HG02884 (cell line): ENCODE results near the gene RAI1.

Experiments used
- ATAC-seq: cut with Tn5 transposase; IDR thresholded peaks from one replicate; pipeline ENCODE4 v1.9.1; 2021; ENCODE audit warnings: mild to moderate bottlenecking, moderate library complexity; ENCODE audit not compliant: unreplicated experiment

The RAI1 gene

DNA sequence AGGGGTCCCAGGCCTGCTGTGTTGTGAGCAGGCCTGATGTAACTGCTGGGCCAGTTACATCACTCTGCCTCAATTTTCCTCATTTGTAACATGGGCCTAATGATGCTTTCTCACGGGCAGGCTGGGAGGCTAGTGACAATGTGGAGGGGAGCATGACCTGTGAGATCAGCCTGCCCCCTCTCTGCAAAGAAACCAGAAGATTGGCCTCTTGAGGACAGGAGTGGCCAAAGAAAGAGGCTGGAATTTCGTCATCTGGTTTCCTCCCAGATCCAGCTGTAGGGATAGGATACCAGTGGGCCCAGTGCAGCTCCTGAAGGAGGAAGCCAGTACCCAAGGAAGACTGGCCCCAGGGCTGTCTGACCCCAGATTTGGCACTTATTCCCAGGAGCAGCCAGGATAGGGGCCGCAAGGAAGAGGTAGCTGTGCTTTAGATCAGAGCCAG, 156.1 kb downstream of the RAI1 start:
- ATAC-seq: no peak

DNA sequence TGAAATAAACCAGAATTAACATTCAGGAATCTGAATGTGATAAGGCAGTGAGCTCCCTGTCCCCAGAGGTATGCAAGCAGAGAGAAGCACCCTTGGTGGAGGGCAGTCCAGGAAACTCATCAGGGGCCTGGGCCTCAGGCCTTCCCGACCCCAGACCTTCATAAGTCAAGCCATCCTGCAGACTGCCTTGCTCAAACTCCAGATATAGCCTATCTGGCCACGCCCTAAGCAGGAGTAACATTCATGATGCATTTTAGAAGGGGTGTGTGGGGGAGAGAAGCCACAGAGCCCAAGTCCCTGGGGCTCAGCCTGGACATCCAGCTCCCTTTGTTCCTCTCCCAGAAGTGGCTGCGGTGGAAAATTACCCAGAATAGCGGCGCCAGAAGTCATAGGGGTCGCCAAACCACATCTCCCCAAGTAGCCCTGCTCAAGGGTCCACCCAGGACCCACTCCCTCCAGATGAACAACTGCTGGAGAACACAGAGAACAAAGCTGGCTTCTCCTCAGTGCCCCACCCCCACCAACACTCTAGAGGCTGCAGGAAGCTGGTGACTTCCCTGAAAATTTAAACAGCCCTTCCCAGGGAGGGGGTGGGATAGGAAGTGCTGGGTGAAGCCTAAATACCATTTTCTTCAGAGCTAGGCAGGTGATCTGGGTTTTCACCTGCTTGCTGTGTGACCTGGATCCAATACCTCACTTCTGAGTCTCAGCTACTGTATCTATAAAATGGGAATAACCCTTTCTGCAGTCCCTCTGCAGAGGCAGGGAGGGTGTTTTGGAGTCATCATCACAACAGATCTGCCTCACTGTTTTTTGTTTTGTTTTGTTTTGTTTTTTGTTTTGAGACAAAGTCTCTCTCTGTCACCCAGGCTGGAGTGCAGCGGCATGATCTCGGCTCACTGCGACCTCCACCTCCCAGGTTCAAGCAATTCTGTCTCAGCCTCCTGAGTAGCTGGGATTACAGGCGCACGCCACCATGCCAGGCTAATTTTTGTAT, 157.0 kb downstream of the RAI1 start:
- no peak for ATAC-seq

GRCh38 chr17:17839791-17840707, 158.8 kb downstream of the RAI1 start:
- peak; percentile 54 for ATAC-seq

DNA sequence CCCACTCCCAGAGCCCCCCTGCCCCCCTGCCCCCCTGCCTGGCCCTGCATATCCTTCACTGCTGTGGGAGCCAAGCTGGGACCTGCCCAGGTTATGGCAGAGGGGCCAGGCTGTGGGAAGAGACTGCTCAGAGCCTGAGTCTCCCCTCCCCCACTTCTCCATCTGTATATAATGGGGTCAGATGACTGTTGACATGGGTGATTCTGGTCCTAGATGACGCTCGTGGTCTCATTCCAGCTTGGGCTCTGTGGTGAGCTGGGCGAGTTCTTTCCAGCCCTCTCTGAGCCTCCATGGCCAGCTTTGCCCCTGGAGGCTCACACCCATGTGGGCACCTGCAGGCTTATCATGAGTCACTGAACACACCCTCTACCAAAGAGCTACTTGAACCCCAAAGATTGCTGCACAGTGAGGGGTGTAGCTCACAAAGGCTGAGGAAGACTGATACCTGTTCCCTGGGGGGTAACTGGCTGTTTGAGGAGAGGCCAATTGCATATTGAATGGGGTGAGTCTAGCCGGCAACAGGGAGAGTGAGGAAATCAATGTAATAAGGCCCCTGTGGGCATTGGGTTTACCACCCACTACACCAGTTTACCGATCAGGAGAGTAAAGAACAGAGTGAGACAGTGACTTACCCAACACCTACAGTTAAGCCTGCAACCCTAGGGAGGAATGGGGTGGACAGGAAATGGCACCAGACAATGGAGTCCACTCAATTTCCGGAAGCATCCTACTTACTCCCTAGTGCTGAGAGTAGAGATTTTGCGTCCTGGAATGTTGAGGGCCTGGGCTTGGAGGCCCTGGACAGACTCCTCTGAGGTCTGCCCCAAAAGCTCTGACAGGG, 159.7 kb downstream of the RAI1 start:
- ATAC-seq: no peak

DNA sequence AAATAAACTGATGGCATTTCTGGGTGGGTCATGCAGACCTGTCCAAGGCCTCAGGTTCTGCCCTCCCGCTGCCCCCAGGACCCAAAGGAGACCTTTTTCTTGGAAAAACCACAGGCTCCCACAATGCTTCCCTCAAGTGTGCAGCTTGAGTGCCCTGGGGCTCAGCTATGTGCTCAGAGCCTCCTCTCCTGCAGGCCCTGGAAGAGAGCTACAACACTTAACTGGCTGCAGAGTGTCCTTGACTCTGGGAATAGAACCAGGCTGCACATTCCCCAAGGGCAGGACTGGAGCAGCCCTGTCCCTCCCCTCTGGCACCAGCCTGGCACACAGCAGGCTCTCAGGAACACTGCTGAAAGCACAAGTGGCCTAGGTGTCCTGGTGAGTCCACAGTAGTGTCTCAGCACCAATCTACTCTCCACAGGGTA, 160.4 kb downstream of the RAI1 start:
- ATAC-seq: no peak

- no peak for ATAC-seq
Observed at GRCh38 chr17:17842111-17842876, 161.0 kb downstream of the RAI1 start.

DNA sequence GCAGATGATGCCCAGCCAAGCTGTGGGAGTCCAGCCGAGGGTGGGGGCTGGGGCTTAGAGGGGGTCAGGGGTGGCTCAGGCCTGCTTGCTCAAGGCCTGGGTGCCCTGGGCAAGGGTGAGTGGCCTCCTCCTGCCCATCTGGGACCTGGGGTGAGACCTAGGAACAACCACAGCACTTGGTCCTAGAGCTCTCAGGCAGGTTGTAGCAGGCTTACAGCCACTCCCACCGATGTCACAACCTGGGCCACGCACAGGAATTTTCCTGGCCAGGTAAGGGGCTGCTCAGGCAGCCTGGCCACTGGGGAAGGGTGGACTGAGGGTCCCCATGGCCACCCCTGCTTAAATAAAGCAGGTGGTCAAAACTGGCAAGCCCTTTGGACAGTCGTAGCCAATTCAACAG, 161.8 kb downstream of the RAI1 start:
- ATAC-seq: no peak

DNA sequence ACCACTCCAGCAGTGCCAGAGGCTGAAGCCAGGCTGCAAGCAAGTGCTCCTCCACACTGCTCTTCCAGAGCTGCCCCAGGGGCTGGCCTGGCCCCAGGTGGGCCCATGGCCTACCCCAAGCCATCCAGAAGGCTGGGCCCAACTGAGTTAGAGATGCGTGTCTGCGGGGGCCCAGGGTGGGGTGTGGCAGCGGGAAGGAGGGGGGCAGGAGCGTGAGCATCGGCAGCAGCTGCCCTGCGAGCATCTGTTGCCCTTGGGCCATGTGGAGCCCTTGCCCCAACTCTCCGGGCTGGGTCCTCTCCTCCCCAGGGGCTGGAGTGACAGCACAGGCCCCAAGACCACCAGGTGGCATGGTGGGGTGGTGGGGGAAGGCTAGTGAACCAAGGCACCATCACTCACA, 162.8 kb downstream of the RAI1 start:
- ATAC-seq: no peak

DNA sequence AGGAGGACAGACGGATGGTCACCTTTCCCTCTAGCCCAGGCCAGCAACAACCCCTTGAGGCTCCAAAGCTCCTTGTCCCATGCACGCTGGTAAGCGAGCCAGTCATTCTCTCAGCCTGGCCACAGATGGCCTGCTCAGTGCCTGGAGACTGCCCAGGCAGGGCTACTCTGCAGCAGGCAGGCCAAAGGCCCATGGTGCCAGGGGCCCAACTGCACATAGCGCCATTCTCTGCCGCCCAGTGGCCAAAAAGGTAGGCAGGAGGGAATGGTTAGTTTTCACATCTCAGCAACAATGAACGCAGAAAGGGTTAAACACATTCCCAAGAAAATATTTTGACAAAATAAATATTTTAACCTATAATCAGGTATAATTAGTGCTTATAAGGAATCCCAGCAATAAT, 163.2 kb downstream of the RAI1 start:
- ATAC-seq: no peak

GRCh38 chr17:17845046-17845775, 164.0 kb downstream of the RAI1 start:
- no peak for ATAC-seq

DNA sequence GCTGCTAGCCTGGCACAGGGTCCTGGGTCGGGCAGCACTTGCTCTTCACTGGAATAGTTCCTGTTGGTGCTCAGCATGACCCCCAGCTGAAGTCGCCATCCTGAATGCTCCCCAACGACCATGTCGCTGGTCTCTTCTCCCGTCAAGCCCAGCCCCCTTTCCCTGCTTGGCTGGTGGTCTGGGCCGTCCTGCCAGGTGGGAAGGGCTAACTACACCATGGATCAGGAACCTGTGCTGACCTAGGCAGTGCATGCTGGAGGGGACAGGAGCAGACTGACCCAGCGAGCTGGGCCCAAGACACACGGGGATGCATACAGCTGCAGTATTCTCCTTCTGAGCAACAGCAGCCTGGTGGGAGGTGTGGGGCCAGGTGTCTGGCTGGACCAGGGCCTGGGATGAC, 164.7 kb downstream of the RAI1 start:
- ATAC-seq: no peak

DNA sequence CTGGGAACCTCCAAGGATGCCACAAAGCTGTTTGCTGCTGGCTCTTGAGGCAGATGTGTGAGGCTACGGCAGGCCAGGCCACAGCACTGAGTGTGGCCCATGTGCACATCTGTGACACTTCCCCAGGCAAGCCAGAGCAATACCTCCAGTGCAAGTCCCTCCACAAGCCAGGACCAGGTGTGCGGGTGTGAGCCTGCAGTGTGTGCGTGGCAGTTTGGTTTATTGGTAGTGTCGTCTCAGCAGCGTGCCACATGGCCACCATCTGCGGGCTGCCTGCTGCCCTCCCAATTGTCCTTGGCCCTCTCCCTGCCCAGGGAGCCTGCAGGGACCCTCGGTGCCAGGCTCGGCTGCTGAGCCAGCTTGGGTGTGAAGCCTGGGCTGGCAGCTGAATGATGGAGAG, 165.4 kb downstream of the RAI1 start:
- no peak for ATAC-seq

DNA sequence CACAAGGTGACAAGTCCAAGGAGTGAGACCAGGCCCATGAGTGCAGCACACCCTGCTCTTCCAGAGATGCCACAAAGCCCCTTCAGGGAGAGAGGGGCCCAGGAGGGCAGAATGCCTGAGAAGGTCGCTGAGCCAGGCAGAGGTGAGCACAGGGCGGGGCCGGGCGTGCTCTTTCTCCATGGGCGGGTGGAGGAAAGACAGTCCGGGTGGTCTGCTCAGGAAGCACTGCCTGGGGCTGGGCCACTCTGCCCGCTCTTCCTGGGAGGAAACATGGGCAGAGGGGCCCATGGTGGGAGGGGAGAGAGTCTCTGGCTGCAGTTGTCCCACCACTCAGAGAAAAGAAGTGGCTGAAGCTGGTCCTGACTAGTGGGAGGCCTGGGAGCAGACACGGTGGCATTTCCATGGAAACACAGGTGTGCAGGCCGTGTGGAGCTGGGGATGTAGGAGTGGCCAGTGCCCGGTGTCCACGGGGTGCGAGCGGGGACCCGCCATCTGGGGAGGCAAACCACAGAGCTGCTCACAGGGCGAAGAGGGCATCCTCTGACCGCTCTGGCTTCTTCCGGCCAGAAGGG, 165.9 kb downstream of the RAI1 start:
- no peak for ATAC-seq

DNA sequence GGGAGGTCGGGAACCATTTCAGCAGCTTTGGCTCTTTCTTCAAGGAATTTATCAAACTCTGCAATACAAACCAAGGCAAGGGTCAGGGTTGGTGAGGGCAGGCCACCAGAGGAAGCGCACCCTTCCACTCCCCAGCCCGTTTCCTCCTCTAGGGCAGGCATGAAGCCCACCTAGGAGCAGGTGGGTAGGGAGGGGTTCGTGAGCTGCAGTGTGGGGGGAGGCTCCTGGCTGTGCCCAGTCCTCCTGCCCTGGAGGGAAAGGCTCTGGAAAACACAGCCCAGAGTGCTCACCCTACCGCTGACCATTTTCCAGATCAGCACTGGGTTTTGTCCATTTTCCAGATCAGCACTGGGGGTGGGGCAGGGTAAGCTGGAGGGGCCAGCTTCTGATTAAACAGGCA, 166.5 kb downstream of the RAI1 start:
- ATAC-seq: no peak

- ATAC-seq: no peak
Observed at GRCh38 chr17:17848311-17849082, 167.2 kb downstream of the RAI1 start.

GRCh38 chr17:17849147-17849820, 168.0 kb downstream of the RAI1 start:
- no peak for ATAC-seq

DNA sequence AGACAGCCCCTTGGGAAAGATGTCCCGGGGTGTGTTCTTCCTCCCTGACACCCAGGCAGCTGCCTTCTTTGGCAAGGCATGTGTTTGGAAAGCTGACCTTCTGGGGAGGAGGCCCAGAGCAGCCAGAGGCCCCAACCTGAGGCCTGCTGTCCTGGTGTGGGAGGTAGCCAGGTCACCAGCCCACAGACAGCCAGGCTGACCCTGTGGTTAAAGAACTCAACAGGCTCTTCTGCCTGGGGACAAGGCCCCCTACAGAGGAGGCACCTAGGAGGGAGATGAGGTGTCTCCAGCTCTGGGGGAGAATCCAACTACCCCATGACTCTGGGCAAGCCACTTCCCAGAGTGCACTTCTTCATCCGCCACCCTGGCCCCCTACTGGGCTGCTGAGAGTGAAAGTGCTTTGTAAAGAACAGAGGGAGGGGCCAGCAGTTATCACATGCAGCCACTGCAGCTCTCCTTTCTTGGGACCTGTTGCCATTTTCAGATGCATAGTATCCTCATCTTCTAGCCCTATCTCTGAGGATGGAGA, 168.7 kb downstream of the RAI1 start:
- ATAC-seq: no peak
